GM23338 (cell line): ENCODE results near the gene LGALS16. TPM values are rescaled to one million over a fixed set of nuclear protein-coding genes. Genes with fewer than 3 reads are reported as not detected.

Experiments used
- ATAC-seq: fragments of 200-7000 bp; cut with Tn5 transposase; 3 replicates; pipeline ENCODE4 v1.9.1; 2020
- DNase-seq: peaks from one replicate; pipeline ENCODE4 v3.0.0-alpha.2; 2015; ENCODE audit warnings: low spot score
- H2AFZ ChIP-seq: fragments of 200-600 bp; sonication (generic); 2 replicates; pipeline ENCODE4 v1.8.0; 2016; ENCODE audit warnings: antibody characterized with exemption, mild to moderate bottlenecking, moderate library complexity
- H3F3A ChIP-seq: fragments of 200-600 bp; sonication (generic); replicated peaks from 2 replicates; pipeline ENCODE4 v1.8.0; 2017; ENCODE audit warnings: antibody characterized with exemption, mixed run types, low read depth
- H3K27ac ChIP-seq: fragments of 200-600 bp; sonication (generic); 2 replicates; pipeline ENCODE4 v1.6.1; 2016; ENCODE audit warnings: low read depth
- H3K27me3 ChIP-seq: fragments of 200-600 bp; sonication (generic); 2 replicates; pipeline ENCODE4 v1.8.0; 2016; ENCODE audit warnings: mild to moderate bottlenecking, mixed run types, moderate library complexity; ENCODE audit not compliant: insufficient read depth
- H3K36me3 ChIP-seq: fragments of 200-600 bp; sonication (generic); 2 replicates; pipeline ENCODE4 v1.8.0; 2016; ENCODE audit warnings: mild to moderate bottlenecking; ENCODE audit not compliant: insufficient read depth
- H3K4me1 ChIP-seq: fragments of 200-600 bp; sonication (generic); 2 replicates; pipeline ENCODE4 v1.8.0; 2016; ENCODE audit warnings: mild to moderate bottlenecking, moderate library complexity; ENCODE audit not compliant: insufficient read depth
- H3K4me2 ChIP-seq: fragments of 200-600 bp; sonication (generic); 2 replicates; pipeline ENCODE4 v1.7.1; 2017; ENCODE audit warnings: mixed run types
- H3K4me3 ChIP-seq: fragments of 200-600 bp; sonication (generic); 2 replicates; pipeline ENCODE4 v1.6.1; 2016; ENCODE audit warnings: mixed run types
- H3K79me2 ChIP-seq: fragments of 200-600 bp; sonication (generic); replicated peaks from 2 replicates; pipeline ENCODE4 v1.8.0; 2017; ENCODE audit warnings: mild to moderate bottlenecking; ENCODE audit not compliant: insufficient read depth
- H3K9me2 ChIP-seq: fragments of 200-600 bp; sonication (generic); 2 replicates; pipeline ENCODE4 v1.8.0; 2017; ENCODE audit not compliant: insufficient read depth
- H4K20me1 ChIP-seq: fragments of 200-600 bp; sonication (generic); replicated peaks from 2 replicates; pipeline ENCODE4 v1.8.0; 2017; ENCODE audit warnings: mild to moderate bottlenecking; ENCODE audit not compliant: insufficient read depth
- H3K27ac Mint-ChIP-seq: 2 replicates; pipeline ENCODE4 v1.8.0; 2020; ENCODE audit warnings: inconsistent platforms, mild to moderate bottlenecking, moderate library complexity, mixed read lengths
- H3K27me3 Mint-ChIP-seq: 3 replicates; pipeline ENCODE4 v1.8.0; 2022; ENCODE audit warnings: low read depth, mild to moderate bottlenecking, moderate library complexity, mixed read lengths, inconsistent platforms; ENCODE audit not compliant: insufficient read depth, poor library complexity
- H3K36me3 Mint-ChIP-seq: 3 replicates; pipeline ENCODE4 v1.8.0; 2021; ENCODE audit warnings: low read depth, mild to moderate bottlenecking, inconsistent platforms, moderate library complexity, mixed read lengths
- H3K4me1 Mint-ChIP-seq: 3 replicates; pipeline ENCODE4 v1.8.0; 2020; ENCODE audit warnings: mild to moderate bottlenecking, inconsistent platforms, mixed read lengths
- H3K4me3 Mint-ChIP-seq: 3 replicates; pipeline ENCODE4 v1.8.0; 2021; ENCODE audit warnings: moderate library complexity, mild to moderate bottlenecking, inconsistent platforms, mixed read lengths
- H3K9me3 Mint-ChIP-seq: 3 replicates; pipeline ENCODE4 v1.8.0; 2020; ENCODE audit warnings: moderate library complexity, mild to moderate bottlenecking, inconsistent platforms, mixed read lengths
- CREB1 ChIP-seq: fragments of 250-450 bp; sonication (Bioruptor Pico); IDR thresholded peaks from 2 replicates; pipeline ENCODE4 v1.5.0; 2020; ENCODE audit warnings: low read depth, mild to moderate bottlenecking, moderate library complexity
- EZH2 ChIP-seq: fragments of 200-600 bp; sonication (generic); IDR thresholded peaks from one replicate; pipeline ENCODE4 v1.8.0; 2017; ENCODE audit warnings: antibody characterized with exemption, mild to moderate bottlenecking, low read depth; ENCODE audit not compliant: unreplicated experiment
- EZH2phosphoT487 ChIP-seq: fragments of 200-600 bp; sonication (generic); IDR thresholded peaks from one replicate; pipeline ENCODE4 v1.8.1; 2018; ENCODE audit warnings: antibody characterized with exemption; ENCODE audit not compliant: unreplicated experiment
- JUNB ChIP-seq: IDR thresholded peaks from one replicate; pipeline ENCODE4 v1.6.1; 2016; ENCODE audit warnings: antibody characterized with exemption; ENCODE audit not compliant: unreplicated experiment
- NANOG ChIP-seq: IDR thresholded peaks from 2 replicates; pipeline ENCODE4 v1.6.1; 2016; ENCODE audit warnings: antibody characterized with exemption, borderline replicate concordance
- POLR2AphosphoS5 ChIP-seq: IDR thresholded peaks from 2 replicates; pipeline ENCODE4 v1.6.1; 2016; ENCODE audit warnings: antibody characterized with exemption, low read depth
- STAT1 ChIP-seq: IDR thresholded peaks from one replicate; pipeline ENCODE4 v1.6.1; 2016; ENCODE audit warnings: antibody characterized with exemption; ENCODE audit not compliant: unreplicated experiment
- ZNF114 ChIP-seq: fragments of 250-450 bp; sonication (Bioruptor Pico); IDR thresholded peaks from 2 replicates; pipeline ENCODE4 v1.5.0; 2020; ENCODE audit warnings: mild to moderate bottlenecking, moderate library complexity
- ZNF331 ChIP-seq: fragments of 250-450 bp; sonication (Bioruptor Pico); IDR thresholded peaks from 2 replicates; pipeline ENCODE4 v1.5.0; 2020; ENCODE audit warnings: low read depth, mild to moderate bottlenecking, moderate library complexity
- polyA plus RNA-seq: library from polyadenylated mRNA; unstranded; fragments of >200 nt; fragmentation: Nextera tagmentation; extraction: Ambion mirVana; gene quantifications from 2 replicates; pipeline ENCODE4 v1.2.1, GENCODE V29; 2016
- total RNA-seq: library from RNA; depleted of rRNA; stranded (reverse); fragments of >200 nt; shearing (Covaris generic); gene quantifications from 2 replicates; pipeline ENCODE4 v1.2.3, GENCODE V29; 2014
- TF ChIP-seq, protein P1 (sequence below): fragments of 250-450 bp; sonication (Bioruptor Pico); IDR thresholded peaks from 2 replicates; pipeline ENCODE4 v1.5.0; 2020; ENCODE audit warnings: mild to moderate bottlenecking, moderate library complexity
- TF ChIP-seq, protein P2 (sequence below), 2 experiments: fragments of 200-600 bp in 1 of 2; sonication (generic) in 1 of 2; conservative IDR thresholded peaks; 2 replicates each; pipeline versions ENCODE4 v1.5.1 to v1.6.1; 2016 to 2017; ENCODE audit warnings: antibody characterized with exemption in 2 of 2, low read depth in 2 of 2, mild to moderate bottlenecking in 2 of 2, moderate library complexity in 1 of 2
- TF ChIP-seq, protein P3 (sequence below): IDR thresholded peaks from 2 replicates; pipeline ENCODE4 v1.6.1; 2016; ENCODE audit warnings: antibody characterized with exemption
- TF ChIP-seq, protein P4 (sequence below): IDR thresholded peaks from one replicate; pipeline ENCODE4 v1.6.1; 2018; ENCODE audit warnings: antibody characterized with exemption; ENCODE audit not compliant: unreplicated experiment

The LGALS16 gene
- total and polyA plus RNA-seq, 2 experiments from 2014 or later = not detected

DNA sequence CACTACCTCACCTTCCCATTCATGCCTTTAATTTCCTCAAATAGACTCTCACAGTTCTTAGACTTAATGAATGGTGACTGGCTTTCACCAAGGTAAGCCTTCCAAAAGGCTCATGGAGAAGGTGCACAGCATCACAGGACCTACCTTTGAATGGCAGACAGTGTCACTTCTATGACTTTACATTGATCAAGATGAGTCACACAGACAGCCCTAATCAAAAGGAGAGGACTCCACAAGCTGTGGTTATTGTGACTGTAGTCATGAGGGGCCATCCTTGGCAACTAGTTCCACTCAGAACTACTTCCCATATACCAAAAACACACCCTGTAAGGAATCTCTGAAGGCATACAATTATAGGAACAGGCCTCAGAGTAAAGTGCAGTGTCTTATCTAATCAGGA, 5.9 kb downstream of the LGALS16 start:
- H3K4me2 ChIP-seq = no peak overlapping the region

More for the DNA sequence above, 5.9 kb downstream of the LGALS16 start:
- no peaks in the 10 kb centered on the region for H3K36me3 Mint-ChIP-seq
- Histone ChIP-seq H2AFZ (no peak overlapping the region), H3K27me3 (peaks cover 6% of the 10 kb centered on the region; the same call in 1 of the 2 replicates), H3F3A (no peaks in the 10 kb centered on the region), H3K79me2 (no peaks in the 10 kb centered on the region), H3K9me2 (no peaks in the 10 kb centered on the region), H3K4me3 (no peak overlapping the region), H3K27ac (no peak overlapping the region), H4K20me1 (no peaks in the 10 kb centered on the region), H3K36me3 (no peaks in the 10 kb centered on the region), H3K4me1 (no peaks in the 10 kb centered on the region)
- H3K27ac Mint-ChIP-seq = no peak overlapping the region
- H3K27me3 Mint-ChIP-seq = peaks cover 1% of the 10 kb centered on the region
- TF ChIP-seq NANOG (no peak), POLR2AphosphoS5 (no peak), JUNB (no peak), ZNF331 (CRISPR knock-in tag) (no peak), EZH2 (no peak), CREB1 (CRISPR knock-in tag) (no peak), EZH2phosphoT487 (no peak), ZNF114 (no peak), STAT1 (no peak)
- TF ChIP-seq, protein P1, sequence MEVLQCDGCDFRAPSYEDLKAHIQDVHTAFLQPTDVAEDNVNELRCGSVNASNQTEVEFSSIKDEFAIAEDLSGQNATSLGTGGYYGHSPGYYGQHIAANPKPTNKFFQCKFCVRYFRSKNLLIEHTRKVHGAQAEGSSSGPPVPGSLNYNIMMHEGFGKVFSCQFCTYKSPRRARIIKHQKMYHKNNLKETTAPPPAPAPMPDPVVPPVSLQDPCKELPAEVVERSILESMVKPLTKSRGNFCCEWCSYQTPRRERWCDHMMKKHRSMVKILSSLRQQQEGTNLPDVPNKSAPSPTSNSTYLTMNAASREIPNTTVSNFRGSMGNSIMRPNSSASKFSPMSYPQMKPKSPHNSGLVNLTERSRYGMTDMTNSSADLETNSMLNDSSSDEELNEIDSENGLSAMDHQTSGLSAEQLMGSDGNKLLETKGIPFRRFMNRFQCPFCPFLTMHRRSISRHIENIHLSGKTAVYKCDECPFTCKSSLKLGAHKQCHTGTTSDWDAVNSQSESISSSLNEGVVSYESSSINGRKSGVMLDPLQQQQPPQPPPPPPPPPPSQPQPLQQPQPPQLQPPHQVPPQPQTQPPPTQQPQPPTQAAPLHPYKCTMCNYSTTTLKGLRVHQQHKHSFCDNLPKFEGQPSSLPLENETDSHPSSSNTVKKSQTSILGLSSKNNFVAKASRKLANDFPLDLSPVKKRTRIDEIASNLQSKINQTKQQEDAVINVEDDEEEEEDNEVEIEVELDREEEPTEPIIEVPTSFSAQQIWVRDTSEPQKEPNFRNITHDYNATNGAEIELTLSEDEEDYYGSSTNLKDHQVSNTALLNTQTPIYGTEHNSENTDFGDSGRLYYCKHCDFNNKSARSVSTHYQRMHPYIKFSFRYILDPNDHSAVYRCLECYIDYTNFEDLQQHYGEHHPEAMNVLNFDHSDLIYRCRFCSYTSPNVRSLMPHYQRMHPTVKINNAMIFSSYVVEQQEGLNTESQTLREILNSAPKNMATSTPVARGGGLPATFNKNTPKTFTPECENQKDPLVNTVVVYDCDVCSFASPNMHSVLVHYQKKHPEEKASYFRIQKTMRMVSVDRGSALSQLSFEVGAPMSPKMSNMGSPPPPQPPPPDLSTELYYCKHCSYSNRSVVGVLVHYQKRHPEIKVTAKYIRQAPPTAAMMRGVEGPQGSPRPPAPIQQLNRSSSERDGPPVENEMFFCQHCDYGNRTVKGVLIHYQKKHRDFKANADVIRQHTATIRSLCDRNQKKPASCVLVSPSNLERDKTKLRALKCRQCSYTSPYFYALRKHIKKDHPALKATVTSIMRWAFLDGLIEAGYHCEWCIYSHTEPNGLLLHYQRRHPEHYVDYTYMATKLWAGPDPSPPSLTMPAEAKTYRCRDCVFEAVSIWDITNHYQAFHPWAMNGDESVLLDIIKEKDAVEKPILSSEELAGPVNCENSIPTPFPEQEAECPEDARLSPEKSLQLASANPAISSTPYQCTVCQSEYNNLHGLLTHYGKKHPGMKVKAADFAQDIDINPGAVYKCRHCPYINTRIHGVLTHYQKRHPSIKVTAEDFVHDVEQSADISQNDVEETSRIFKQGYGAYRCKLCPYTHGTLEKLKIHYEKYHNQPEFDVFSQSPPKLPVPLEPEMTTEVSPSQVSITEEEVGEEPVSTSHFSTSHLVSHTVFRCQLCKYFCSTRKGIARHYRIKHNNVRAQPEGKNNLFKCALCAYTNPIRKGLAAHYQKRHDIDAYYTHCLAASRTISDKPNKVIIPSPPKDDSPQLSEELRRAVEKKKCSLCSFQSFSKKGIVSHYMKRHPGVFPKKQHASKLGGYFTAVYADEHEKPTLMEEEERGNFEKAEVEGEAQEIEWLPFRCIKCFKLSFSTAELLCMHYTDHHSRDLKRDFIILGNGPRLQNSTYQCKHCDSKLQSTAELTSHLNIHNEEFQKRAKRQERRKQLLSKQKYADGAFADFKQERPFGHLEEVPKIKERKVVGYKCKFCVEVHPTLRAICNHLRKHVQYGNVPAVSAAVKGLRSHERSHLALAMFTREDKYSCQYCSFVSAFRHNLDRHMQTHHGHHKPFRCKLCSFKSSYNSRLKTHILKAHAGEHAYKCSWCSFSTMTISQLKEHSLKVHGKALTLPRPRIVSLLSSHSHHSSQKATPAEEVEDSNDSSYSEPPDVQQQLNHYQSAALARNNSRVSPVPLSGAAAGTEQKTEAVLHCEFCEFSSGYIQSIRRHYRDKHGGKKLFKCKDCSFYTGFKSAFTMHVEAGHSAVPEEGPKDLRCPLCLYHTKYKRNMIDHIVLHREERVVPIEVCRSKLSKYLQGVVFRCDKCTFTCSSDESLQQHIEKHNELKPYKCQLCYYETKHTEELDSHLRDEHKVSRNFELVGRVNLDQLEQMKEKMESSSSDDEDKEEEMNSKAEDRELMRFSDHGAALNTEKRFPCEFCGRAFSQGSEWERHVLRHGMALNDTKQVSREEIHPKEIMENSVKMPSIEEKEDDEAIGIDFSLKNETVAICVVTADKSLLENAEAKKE (CRISPR knock-in tag) = no peak
- TF ChIP-seq, protein P2, sequence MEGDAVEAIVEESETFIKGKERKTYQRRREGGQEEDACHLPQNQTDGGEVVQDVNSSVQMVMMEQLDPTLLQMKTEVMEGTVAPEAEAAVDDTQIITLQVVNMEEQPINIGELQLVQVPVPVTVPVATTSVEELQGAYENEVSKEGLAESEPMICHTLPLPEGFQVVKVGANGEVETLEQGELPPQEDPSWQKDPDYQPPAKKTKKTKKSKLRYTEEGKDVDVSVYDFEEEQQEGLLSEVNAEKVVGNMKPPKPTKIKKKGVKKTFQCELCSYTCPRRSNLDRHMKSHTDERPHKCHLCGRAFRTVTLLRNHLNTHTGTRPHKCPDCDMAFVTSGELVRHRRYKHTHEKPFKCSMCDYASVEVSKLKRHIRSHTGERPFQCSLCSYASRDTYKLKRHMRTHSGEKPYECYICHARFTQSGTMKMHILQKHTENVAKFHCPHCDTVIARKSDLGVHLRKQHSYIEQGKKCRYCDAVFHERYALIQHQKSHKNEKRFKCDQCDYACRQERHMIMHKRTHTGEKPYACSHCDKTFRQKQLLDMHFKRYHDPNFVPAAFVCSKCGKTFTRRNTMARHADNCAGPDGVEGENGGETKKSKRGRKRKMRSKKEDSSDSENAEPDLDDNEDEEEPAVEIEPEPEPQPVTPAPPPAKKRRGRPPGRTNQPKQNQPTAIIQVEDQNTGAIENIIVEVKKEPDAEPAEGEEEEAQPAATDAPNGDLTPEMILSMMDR (conservative IDR thresholded peaks at IDR 0.05; ENCODE audit: low read depth in 2 of 2) = no peak
- TF ChIP-seq, protein P3, sequence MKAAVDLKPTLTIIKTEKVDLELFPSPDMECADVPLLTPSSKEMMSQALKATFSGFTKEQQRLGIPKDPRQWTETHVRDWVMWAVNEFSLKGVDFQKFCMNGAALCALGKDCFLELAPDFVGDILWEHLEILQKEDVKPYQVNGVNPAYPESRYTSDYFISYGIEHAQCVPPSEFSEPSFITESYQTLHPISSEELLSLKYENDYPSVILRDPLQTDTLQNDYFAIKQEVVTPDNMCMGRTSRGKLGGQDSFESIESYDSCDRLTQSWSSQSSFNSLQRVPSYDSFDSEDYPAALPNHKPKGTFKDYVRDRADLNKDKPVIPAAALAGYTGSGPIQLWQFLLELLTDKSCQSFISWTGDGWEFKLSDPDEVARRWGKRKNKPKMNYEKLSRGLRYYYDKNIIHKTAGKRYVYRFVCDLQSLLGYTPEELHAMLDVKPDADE = no peak
- TF ChIP-seq, protein P4, sequence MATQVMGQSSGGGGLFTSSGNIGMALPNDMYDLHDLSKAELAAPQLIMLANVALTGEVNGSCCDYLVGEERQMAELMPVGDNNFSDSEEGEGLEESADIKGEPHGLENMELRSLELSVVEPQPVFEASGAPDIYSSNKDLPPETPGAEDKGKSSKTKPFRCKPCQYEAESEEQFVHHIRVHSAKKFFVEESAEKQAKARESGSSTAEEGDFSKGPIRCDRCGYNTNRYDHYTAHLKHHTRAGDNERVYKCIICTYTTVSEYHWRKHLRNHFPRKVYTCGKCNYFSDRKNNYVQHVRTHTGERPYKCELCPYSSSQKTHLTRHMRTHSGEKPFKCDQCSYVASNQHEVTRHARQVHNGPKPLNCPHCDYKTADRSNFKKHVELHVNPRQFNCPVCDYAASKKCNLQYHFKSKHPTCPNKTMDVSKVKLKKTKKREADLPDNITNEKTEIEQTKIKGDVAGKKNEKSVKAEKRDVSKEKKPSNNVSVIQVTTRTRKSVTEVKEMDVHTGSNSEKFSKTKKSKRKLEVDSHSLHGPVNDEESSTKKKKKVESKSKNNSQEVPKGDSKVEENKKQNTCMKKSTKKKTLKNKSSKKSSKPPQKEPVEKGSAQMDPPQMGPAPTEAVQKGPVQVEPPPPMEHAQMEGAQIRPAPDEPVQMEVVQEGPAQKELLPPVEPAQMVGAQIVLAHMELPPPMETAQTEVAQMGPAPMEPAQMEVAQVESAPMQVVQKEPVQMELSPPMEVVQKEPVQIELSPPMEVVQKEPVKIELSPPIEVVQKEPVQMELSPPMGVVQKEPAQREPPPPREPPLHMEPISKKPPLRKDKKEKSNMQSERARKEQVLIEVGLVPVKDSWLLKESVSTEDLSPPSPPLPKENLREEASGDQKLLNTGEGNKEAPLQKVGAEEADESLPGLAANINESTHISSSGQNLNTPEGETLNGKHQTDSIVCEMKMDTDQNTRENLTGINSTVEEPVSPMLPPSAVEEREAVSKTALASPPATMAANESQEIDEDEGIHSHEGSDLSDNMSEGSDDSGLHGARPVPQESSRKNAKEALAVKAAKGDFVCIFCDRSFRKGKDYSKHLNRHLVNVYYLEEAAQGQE = no peak
- no peak for DNase-seq
- peaks cover 14% of the 10 kb centered on the region for H3K9me3 Mint-ChIP-seq
- H3K4me3 Mint-ChIP-seq = no peak overlapping the region
- no peak for ATAC-seq
- H3K4me1 Mint-ChIP-seq = no peaks in the 10 kb centered on the region
